Left ventricle myocardium inferior (tissue), 1 donor: Measurements from ENCODE around the gene MYO1A. TPM values are rescaled to one million over a fixed set of nuclear protein-coding genes. Genes with fewer than 3 reads are reported as not detected.
A peak's percentile ranks its signal among the peaks of the same experiment; 100 is the strongest.

Experiments used
- DNase-seq: peaks from one replicate; pipeline ENCODE4 v3.0.0-alpha.2; 2020
- H3K27ac ChIP-seq: fragments of 200-600 bp; replicated peaks from 2 replicates; pipeline ENCODE4 v1.8.0; 2021
- H3K27me3 ChIP-seq: fragments of 200-600 bp; 2 replicates; pipeline ENCODE4 v1.8.0; 2021; ENCODE audit warnings: low read depth
- H3K36me3 ChIP-seq: fragments of 200-600 bp; 2 replicates; pipeline ENCODE4 v1.8.0; 2021
- H3K4me1 ChIP-seq: fragments of 200-600 bp; 2 replicates; pipeline ENCODE4 v1.8.0; 2021
- H3K4me3 ChIP-seq: fragments of 200-600 bp; 2 replicates; pipeline ENCODE4 v1.8.0; 2021; ENCODE audit warnings: mild to moderate bottlenecking, moderate library complexity
- H3K9me3 ChIP-seq: fragments of 200-600 bp; replicated peaks from 2 replicates; pipeline ENCODE4 v1.8.0; 2021
- CTCF ChIP-seq: fragments of 200-600 bp; IDR thresholded peaks from 2 replicates; pipeline ENCODE4 v1.8.0; 2021; ENCODE audit warnings: antibody characterized with exemption, mild to moderate bottlenecking, borderline replicate concordance
- intact Hi-C: fragments of 100-400 bp; cut with micrococcal nuclease; formaldehyde crosslinking; loops from one replicate; pipeline ENCODE4 v1.11.0; 2022
- total RNA-seq: library from RNA; stranded (reverse); fragmentation: NEBNext Ultra II Directional; extraction: Animal tissue kit (Norgen Biotek cat#: 25700); gene quantifications from one replicate; pipeline ENCODE4 v1.2.1, GENCODE V29; 2021
- donor health status: DM: no; HTN: yes; CAD: no; lungs with severe emphysema.

The MYO1A gene
- total RNA-seq, 1 donor from 2014 or later = not detected

DNA sequence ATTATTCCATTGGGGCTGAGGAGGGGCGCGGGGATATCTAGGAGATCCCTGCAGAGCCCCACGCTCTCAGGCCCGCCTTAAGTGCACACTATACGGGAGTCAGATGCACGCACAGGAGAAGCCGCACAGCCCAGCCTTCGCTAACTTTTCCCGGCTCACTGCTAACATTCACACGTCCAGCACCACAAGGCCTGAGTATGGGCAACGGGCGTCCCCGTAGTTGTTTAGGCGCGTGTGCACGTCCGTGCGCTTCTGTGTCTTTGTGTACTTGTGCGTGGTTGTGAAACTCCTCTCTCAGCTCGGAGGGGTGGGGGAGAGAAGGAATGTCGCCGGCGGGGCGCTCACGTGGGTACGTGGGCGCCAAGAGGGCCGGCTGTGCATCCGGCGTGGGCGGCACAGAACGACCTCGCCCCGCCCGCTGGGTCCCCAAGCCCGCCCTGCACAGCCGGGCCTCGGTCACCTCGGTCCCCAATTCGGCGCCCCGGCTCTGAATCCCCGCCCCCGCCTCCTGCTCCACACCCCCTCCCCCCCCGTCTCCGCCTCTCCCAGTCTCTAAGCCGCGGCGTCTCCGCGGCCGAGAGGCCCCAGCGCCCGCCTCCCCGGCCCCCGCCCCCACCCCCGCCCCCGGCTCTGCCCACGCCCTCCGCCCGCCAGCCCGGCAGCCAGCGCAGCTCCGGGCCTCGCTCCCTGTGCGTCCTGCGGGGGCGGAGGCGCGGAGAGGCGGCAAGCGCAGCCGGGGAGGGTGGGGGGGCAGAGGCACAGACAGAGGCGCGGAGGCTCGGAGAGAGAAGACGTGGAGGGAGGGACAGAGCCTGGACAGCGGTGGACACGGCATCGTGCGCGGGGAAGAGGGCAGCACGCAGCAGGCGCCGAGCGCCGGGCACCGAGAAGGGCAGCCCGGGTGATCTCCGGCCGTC lies 38.7 kb upstream of the MYO1A start, which contains the start of gene NAB2:
NAB2 (plus strand) TSS at position 761 of the 917 bp plus-strand sequence. CDS start 158 bp downstream, outside the sequence.
- peak within 1 kb of the TSS; percentile 100 for H3K27ac ChIP-seq
- H3K27me3 ChIP-seq = no peaks in the 10 kb centered on the region
- DNase-seq = peak; percentile 98
- peak within 1 kb of the TSS; percentile 95 for H3K4me3 ChIP-seq
- H3K36me3 ChIP-seq = peaks cover 29% of the 10 kb centered on the region
- intact Hi-C loops = no loop called here
- TF ChIP-seq CTCF = no peak
- H3K4me1 ChIP-seq = peaks cover 75% of the 10 kb centered on the region
- H3K9me3 ChIP-seq = no peaks in the 10 kb centered on the region

- Histone ChIP-seq H3K9me3 (no peaks in the 10 kb centered on the region), H3K4me1 (peaks cover 67% of the 10 kb centered on the region), H3K4me3 (peak overlapping the region; percentile 95), H3K36me3 (peaks cover 21% of the 10 kb centered on the region), H3K27ac (peak overlapping the region; percentile 100), H3K27me3 (no peaks in the 10 kb centered on the region)
- intact Hi-C loops = no loop called here
- peak; percentile 85 for DNase-seq
- TF ChIP-seq CTCF = no peak
Measured at GRCh38 chr12:57087691-57088353, 37.9 kb upstream of the MYO1A start.

GRCh38 chr12:57087010-57087690 lies 37.2 kb upstream of the MYO1A start:
- DNase-seq = peak; percentile 92
- intact Hi-C loops = no loop called here
- Histone ChIP-seq H3K9me3 (no peaks in the 10 kb centered on the region), H3K4me3 (peak overlapping the region; percentile 95), H3K27ac (peak overlapping the region; percentile 100), H3K36me3 (peaks cover 14% of the 10 kb centered on the region), H3K27me3 (no peaks in the 10 kb centered on the region), H3K4me1 (peaks cover 60% of the 10 kb centered on the region)
- TF ChIP-seq CTCF = no peak

GRCh38 chr12:57086493-57087009 lies 36.6 kb upstream of the MYO1A start:
- Histone ChIP-seq H3K4me3 (peak overlapping the region; percentile 95), H3K36me3 (peaks cover 8% of the 10 kb centered on the region), H3K9me3 (no peaks in the 10 kb centered on the region), H3K4me1 (peaks cover 54% of the 10 kb centered on the region), H3K27me3 (no peaks in the 10 kb centered on the region), H3K27ac (peak overlapping the region; percentile 100)
- TF ChIP-seq CTCF = peak; percentile 45
- DNase-seq = peak; percentile 74
- intact Hi-C loops = no loop called here

DNA sequence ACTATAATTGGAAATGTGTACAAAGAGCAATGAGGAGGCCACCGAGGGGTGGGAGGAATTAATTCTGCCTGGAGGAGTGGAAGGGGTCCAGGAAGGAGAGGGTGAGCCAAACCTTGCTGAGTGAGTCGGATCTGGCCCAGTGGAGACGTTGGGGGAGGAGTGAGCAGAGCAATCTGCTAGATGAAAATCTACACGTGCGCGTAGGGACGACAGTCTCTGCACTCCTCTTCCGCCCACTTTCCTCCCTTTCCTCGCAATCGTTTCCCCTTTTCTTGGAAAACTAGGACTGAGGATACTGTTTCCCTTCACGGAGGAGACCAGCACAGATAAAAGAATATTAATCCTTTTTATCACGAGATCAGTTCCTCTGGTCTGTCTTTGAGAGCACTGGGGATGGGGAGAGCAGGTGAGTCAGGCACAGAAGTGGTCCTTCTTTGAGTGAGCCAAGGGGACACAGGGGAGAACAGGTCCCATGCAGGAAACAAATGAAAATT lies 36.1 kb upstream of the MYO1A start:
- no peak for DNase-seq
- peak overlapping the region; percentile 100 for H3K27ac ChIP-seq
- TF ChIP-seq CTCF = no peak
- intact Hi-C loops = no loop called here
- H3K9me3 ChIP-seq = no peaks in the 10 kb centered on the region
- H3K27me3 ChIP-seq = no peaks in the 10 kb centered on the region
- peak overlapping the region; percentile 95 for H3K4me3 ChIP-seq
- H3K36me3 ChIP-seq = peaks cover 3% of the 10 kb centered on the region
- peaks cover 49% of the 10 kb centered on the region for H3K4me1 ChIP-seq
